Astrocyte (in vitro differentiated cells and primary cell): ENCODE measurements around the gene PFDN5.

Experiments used
- EZH2 ChIP-seq: IDR thresholded peaks from 2 replicates; pipeline ENCODE4 v1.6.1; 2012; ENCODE audit warnings: mild to moderate bottlenecking, low read length, inconsistent platforms; ENCODE audit not compliant: insufficient read depth
- TF ChIP-seq, protein P1 (sequence below): IDR thresholded peaks from 2 replicates; pipeline ENCODE4 v1.5.1; 2011; ENCODE audit warnings: low read depth, mild to moderate bottlenecking, inconsistent platforms, low read length, moderate library complexity; ENCODE audit not compliant: insufficient read depth

DNA sequence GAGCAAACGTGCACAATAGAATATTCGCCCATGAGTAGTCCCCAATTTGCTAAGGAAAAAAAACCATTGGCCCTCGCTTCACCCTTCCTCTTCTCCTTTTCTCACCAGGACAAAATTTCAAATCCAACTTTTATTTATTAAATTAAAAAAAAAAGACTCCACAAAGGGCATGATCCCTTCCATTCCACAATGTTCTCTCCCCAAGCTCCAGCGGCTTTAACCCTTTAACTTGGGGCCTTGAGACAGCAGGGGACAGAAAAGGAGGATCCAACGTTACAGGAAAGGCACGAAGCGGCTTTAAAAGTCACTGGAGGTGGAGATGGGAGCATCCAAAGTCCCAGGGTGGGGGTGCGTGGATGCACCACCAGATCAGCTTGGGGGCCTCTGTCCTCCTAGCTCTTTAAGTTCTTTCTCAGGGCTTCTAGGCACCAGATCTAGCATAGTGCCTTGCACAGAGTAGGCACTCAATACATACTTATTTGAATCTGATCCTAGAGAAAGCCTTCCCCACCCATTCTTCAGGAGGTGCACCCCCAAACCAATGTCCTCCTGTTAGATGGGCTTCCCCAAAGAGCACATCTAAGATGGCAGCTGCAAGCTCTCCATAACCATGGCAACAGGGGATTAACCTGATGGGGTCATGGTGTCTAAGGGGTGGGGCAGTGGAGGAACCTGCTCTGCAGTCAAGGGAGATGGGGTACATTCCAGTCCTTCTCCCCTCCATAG is 31.3 kb downstream of the PFDN5 start:
- TF ChIP-seq EZH2 = no peak
- TF ChIP-seq, protein P1, sequence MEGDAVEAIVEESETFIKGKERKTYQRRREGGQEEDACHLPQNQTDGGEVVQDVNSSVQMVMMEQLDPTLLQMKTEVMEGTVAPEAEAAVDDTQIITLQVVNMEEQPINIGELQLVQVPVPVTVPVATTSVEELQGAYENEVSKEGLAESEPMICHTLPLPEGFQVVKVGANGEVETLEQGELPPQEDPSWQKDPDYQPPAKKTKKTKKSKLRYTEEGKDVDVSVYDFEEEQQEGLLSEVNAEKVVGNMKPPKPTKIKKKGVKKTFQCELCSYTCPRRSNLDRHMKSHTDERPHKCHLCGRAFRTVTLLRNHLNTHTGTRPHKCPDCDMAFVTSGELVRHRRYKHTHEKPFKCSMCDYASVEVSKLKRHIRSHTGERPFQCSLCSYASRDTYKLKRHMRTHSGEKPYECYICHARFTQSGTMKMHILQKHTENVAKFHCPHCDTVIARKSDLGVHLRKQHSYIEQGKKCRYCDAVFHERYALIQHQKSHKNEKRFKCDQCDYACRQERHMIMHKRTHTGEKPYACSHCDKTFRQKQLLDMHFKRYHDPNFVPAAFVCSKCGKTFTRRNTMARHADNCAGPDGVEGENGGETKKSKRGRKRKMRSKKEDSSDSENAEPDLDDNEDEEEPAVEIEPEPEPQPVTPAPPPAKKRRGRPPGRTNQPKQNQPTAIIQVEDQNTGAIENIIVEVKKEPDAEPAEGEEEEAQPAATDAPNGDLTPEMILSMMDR = no peak
